Tibial nerve (tissue), 3 donors: ENCODE measurements around the gene BAIAP2L1.

Experiments used
- POLR2A ChIP-seq, 2 donors: fragments of 450-650 bp; IDR thresholded peaks; one replicate each; pipeline ENCODE4 v1.6.1; 2017; ENCODE audit warnings: antibody characterized with exemption in 2 of 2, mild to moderate bottlenecking in 2 of 2, moderate library complexity in 2 of 2
- TF ChIP-seq, protein P1 (sequence below), 5 experiments: fragments of 200-600 bp in 3 of 5; fragments of 450-650 bp in 2 of 5; sonication (generic) in 3 of 5; IDR thresholded peaks; one replicate each; pipeline ENCODE4 v1.5.1; 2016 to 2019; ENCODE audit warnings: antibody characterized with exemption in 5 of 5, mild to moderate bottlenecking in 3 of 5, moderate library complexity in 2 of 5

DNA sequence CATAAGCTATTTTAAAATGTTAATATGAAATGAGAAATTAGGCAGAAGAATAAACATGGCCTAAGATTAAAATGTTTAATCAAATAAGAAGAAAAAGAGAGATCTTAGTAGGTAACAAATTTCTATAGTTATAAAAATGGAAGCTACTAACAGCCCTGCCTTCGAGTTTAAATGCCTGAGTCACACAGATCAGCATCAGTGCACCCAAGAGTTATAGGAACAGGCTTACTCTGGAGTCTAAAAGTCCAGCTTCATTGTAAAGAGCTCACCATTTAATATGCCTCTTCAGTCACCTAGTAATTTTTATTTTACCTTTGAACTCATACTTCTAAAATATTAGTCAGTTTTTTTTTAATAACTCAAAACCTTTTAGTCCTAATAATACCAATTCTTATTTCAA, 66.8 kb downstream of the BAIAP2L1 start:
- TF ChIP-seq, protein P1, sequence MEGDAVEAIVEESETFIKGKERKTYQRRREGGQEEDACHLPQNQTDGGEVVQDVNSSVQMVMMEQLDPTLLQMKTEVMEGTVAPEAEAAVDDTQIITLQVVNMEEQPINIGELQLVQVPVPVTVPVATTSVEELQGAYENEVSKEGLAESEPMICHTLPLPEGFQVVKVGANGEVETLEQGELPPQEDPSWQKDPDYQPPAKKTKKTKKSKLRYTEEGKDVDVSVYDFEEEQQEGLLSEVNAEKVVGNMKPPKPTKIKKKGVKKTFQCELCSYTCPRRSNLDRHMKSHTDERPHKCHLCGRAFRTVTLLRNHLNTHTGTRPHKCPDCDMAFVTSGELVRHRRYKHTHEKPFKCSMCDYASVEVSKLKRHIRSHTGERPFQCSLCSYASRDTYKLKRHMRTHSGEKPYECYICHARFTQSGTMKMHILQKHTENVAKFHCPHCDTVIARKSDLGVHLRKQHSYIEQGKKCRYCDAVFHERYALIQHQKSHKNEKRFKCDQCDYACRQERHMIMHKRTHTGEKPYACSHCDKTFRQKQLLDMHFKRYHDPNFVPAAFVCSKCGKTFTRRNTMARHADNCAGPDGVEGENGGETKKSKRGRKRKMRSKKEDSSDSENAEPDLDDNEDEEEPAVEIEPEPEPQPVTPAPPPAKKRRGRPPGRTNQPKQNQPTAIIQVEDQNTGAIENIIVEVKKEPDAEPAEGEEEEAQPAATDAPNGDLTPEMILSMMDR (IDR thresholded peaks at IDR 0.05): no peak
- TF ChIP-seq POLR2A (IDR thresholded peaks at IDR 0.05): no peak
